Activated naive CD4-positive, alpha-beta T cell treated with anti-CD3 and anti-CD28 coated beads, Interleukin-2, amount 50 U/mL, for 24 hours (primary cell): ENCODE data around the gene AHCTF1.
"Not testable (repeated sequence)": the region's sequence is repeated elsewhere in the genome, so short reads cannot be mapped to it uniquely, and the experiment has no call there.

Experiments used
- H3K27ac Mint-ChIP-seq: one replicate; pipeline ENCODE4 v1.8.0; 2021; ENCODE audit warnings: mild to moderate bottlenecking, mixed read lengths
- H3K27me3 Mint-ChIP-seq: one replicate; pipeline ENCODE4 v1.8.0; 2021; ENCODE audit warnings: mixed read lengths
- H3K36me3 Mint-ChIP-seq: one replicate; pipeline ENCODE4 v1.8.0; 2021; ENCODE audit warnings: mixed read lengths
- H3K4me1 Mint-ChIP-seq: one replicate; pipeline ENCODE4 v1.8.0; 2021; ENCODE audit warnings: mixed read lengths
- H3K4me3 Mint-ChIP-seq: one replicate; pipeline ENCODE4 v1.8.0; 2021; ENCODE audit warnings: mild to moderate bottlenecking, mixed read lengths
- H3K9me3 Mint-ChIP-seq: one replicate; pipeline ENCODE4 v1.8.0; 2021; ENCODE audit warnings: mixed read lengths

The AHCTF1 gene

GRCh38 chr1:246933893-246934292, 2.1 kb upstream of the AHCTF1 start:
- H3K27ac Mint-ChIP-seq, result no peak overlapping the region
- H3K4me3 Mint-ChIP-seq, result no peak overlapping the region
- H3K36me3 Mint-ChIP-seq, result peaks cover 5% of the 10 kb centered on the region
- H3K9me3 Mint-ChIP-seq, result no peaks in the 10 kb centered on the region
- H3K27me3 Mint-ChIP-seq, result no peaks in the 10 kb centered on the region
- peaks cover 24% of the 10 kb centered on the region for H3K4me1 Mint-ChIP-seq

GRCh38 chr1:246932366-246932700, 585 bp upstream of the AHCTF1 start:
- Mint-ChIP-seq H3K4me3 (peak overlapping the region; percentile 94), H3K36me3 (peaks cover 9% of the 10 kb centered on the region), H3K9me3 (no peaks in the 10 kb centered on the region), H3K4me1 (peaks cover 35% of the 10 kb centered on the region), H3K27ac (peak overlapping the region; percentile 55), H3K27me3 (no peaks in the 10 kb centered on the region)

GRCh38 chr1:246930830-246931548, 759 bp downstream of the AHCTF1 start:
- H3K27me3 Mint-ChIP-seq, result no peaks in the 10 kb centered on the region
- peaks cover 2% of the 10 kb centered on the region for H3K9me3 Mint-ChIP-seq
- H3K27ac Mint-ChIP-seq, result peak overlapping the region; percentile 96
- peak overlapping the region; percentile 98 for H3K4me3 Mint-ChIP-seq
- H3K4me1 Mint-ChIP-seq, result peaks cover 47% of the 10 kb centered on the region
- H3K36me3 Mint-ChIP-seq, result peaks cover 16% of the 10 kb centered on the region

- Mint-ChIP-seq H3K36me3 (peaks cover 17% of the 10 kb centered on the region), H3K4me3 (no peak overlapping the region), H3K4me1 (peaks cover 75% of the 10 kb centered on the region), H3K9me3 (peaks cover 4% of the 10 kb centered on the region), H3K27ac (no peak overlapping the region), H3K27me3 (no peaks in the 10 kb centered on the region)
These were observed 5.6 kb downstream of the AHCTF1 start for GRCh38 chr1:246925997-246926626.

GRCh38 chr1:246923900-246924299, 7.8 kb downstream of the AHCTF1 start:
- peaks cover 12% of the 10 kb centered on the region for H3K36me3 Mint-ChIP-seq
- H3K9me3 Mint-ChIP-seq, result peaks cover 4% of the 10 kb centered on the region
- peak overlapping the region; percentile 53 for H3K4me3 Mint-ChIP-seq
- no peaks in the 10 kb centered on the region for H3K27me3 Mint-ChIP-seq
- H3K27ac Mint-ChIP-seq, result no peak overlapping the region
- H3K4me1 Mint-ChIP-seq, result peaks cover 67% of the 10 kb centered on the region

- Mint-ChIP-seq H3K4me1 (peaks cover 67% of the 10 kb centered on the region), H3K36me3 (peaks cover 9% of the 10 kb centered on the region), H3K27me3 (no peaks in the 10 kb centered on the region), H3K9me3 (peaks cover 4% of the 10 kb centered on the region), H3K4me3 (peak overlapping the region; percentile 53), H3K27ac (no peak overlapping the region)
These were observed 8.3 kb downstream of the AHCTF1 start for GRCh38 chr1:246923482-246923881.

- Mint-ChIP-seq H3K27me3 (no peaks in the 10 kb centered on the region), H3K9me3 (peaks cover 4% of the 10 kb centered on the region), H3K36me3 (peaks cover 9% of the 10 kb centered on the region), H3K4me1 (peaks cover 67% of the 10 kb centered on the region), H3K27ac (no peak overlapping the region), H3K4me3 (peak overlapping the region; percentile 15)
These were observed 10.3 kb downstream of the AHCTF1 start for GRCh38 chr1:246921481-246921880.

- Mint-ChIP-seq H3K27me3 (no peaks in the 10 kb centered on the region), H3K4me1 (peaks cover 64% of the 10 kb centered on the region), H3K4me3 (no peak overlapping the region), H3K27ac (no peak overlapping the region), H3K36me3 (peaks cover 8% of the 10 kb centered on the region), H3K9me3 (no peaks in the 10 kb centered on the region)
These were observed 11.8 kb downstream of the AHCTF1 start for GRCh38 chr1:246919902-246920301.

- H3K36me3 Mint-ChIP-seq, result peaks cover 14% of the 10 kb centered on the region
These were observed 15.5 kb downstream of the AHCTF1 start for GRCh38 chr1:246916026-246916923.

GRCh38 chr1:246907472-246907871, 24.3 kb downstream of the AHCTF1 start:
- H3K36me3 Mint-ChIP-seq, result peaks cover 21% of the 10 kb centered on the region

More at GRCh38 chr1:246916026-246916923, 15.5 kb downstream of the AHCTF1 start:
- H3K27me3 Mint-ChIP-seq, H3K9me3 Mint-ChIP-seq, H3K4me3 Mint-ChIP-seq, H3K27ac Mint-ChIP-seq: not testable (repeated sequence)
- peaks cover 45% of the 10 kb centered on the region for H3K4me1 Mint-ChIP-seq

GRCh38 chr1:246906833-246907232, 24.9 kb downstream of the AHCTF1 start:
- Mint-ChIP-seq H3K4me1 (peaks cover 23% of the 10 kb centered on the region), H3K9me3 (no peaks in the 10 kb centered on the region), H3K4me3 (no peak overlapping the region), H3K27ac (no peak overlapping the region), H3K36me3 (peaks cover 23% of the 10 kb centered on the region), H3K27me3 (no peaks in the 10 kb centered on the region)

More at GRCh38 chr1:246907472-246907871, 24.3 kb downstream of the AHCTF1 start:
- Mint-ChIP-seq H3K4me3 (no peak overlapping the region), H3K4me1 (peaks cover 23% of the 10 kb centered on the region), H3K27me3 (no peaks in the 10 kb centered on the region), H3K27ac (no peak overlapping the region), H3K9me3 (no peaks in the 10 kb centered on the region)

- no peaks in the 10 kb centered on the region for H3K9me3 Mint-ChIP-seq
- H3K36me3 Mint-ChIP-seq, result peaks cover 28% of the 10 kb centered on the region
- peaks cover 8% of the 10 kb centered on the region for H3K4me1 Mint-ChIP-seq
- H3K4me3 Mint-ChIP-seq, result no peak overlapping the region
- H3K27me3 Mint-ChIP-seq, result no peaks in the 10 kb centered on the region
- no peak overlapping the region for H3K27ac Mint-ChIP-seq
These were observed 29.9 kb downstream of the AHCTF1 start for GRCh38 chr1:246901874-246902273.

- Mint-ChIP-seq H3K9me3 (no peaks in the 10 kb centered on the region), H3K4me1 (peaks cover 10% of the 10 kb centered on the region), H3K27ac (no peak overlapping the region), H3K27me3 (no peaks in the 10 kb centered on the region), H3K36me3 (peaks cover 35% of the 10 kb centered on the region), H3K4me3 (no peak overlapping the region)
These were observed 34.4 kb downstream of the AHCTF1 start for GRCh38 chr1:246897302-246897701.

- Mint-ChIP-seq H3K27ac (peak overlapping the region; percentile 76), H3K36me3 (peaks cover 34% of the 10 kb centered on the region)
These were observed 38.4 kb downstream of the AHCTF1 start for GRCh38 chr1:246893191-246893939.

GRCh38 chr1:246891105-246891504, 40.6 kb downstream of the AHCTF1 start:
- Mint-ChIP-seq H3K4me3 (no peak overlapping the region), H3K4me1 (peaks cover 11% of the 10 kb centered on the region), H3K27me3 (no peaks in the 10 kb centered on the region), H3K36me3 (peaks cover 33% of the 10 kb centered on the region), H3K27ac (no peak overlapping the region), H3K9me3 (no peaks in the 10 kb centered on the region)

More at GRCh38 chr1:246893191-246893939, 38.4 kb downstream of the AHCTF1 start:
- Mint-ChIP-seq H3K9me3 (no peaks in the 10 kb centered on the region), H3K4me1 (peaks cover 11% of the 10 kb centered on the region), H3K4me3 (no peak overlapping the region), H3K27me3 (no peaks in the 10 kb centered on the region)
